ENCODE results near the gene TICAM2. TPM values are rescaled to one million over a fixed set of nuclear protein-coding genes. Genes with fewer than 3 reads are reported as not detected.

The TICAM2 gene
- 3.2 and 4.9 TPM in 2 replicates for total RNA-seq

GRCh38 chr5:115601701-115602590 is at the start of gene TICAM2:
Gene TICAM2, minus strand, starts transcription at chr5:115602479. Its CDS starts 21,223 bp downstream, at chr5:115581256.

GRCh38 chr5:115625579-115626444 is 23.5 kb upstream of the TICAM2 start, which contains the start of gene TMED7:
Gene TMED7, minus strand, starts transcription at chr5:115626036. Its CDS starts 244 bp downstream, at chr5:115625792.

GRCh38 chr5:115544436-115545350 is 57.6 kb downstream of the TICAM2 start, which contains the start of gene FEM1C:
Gene FEM1C, minus strand, starts transcription at chr5:115544775. Its CDS starts 1,282 bp downstream, at chr5:115543493.

Other genes with a start within 250 kb of the TICAM2 start
- 11.2 and 11.8 TPM in 2 replicates for gene FEM1C, start 57.7 kb downstream of the TICAM2 start, total RNA-seq
- gene TMED7, start 23.6 kb upstream of the TICAM2 start, total RNA-seq, result 105 and 129 TPM in 2 replicates
- gene CDO1, start 214.2 kb upstream of the TICAM2 start, total RNA-seq, result 7.1 and 13.0 TPM in 2 replicates
- 39.6 and 81.2 TPM in 2 replicates for gene ATG12, start 239.1 kb upstream of the TICAM2 start, total RNA-seq
- 79.4 and 81.1 TPM in 2 replicates for gene AP3S1, start 239.5 kb upstream of the TICAM2 start, total RNA-seq